Measurements from ENCODE around the gene AGBL1. TPM values are rescaled to one million over a fixed set of nuclear protein-coding genes. Genes with fewer than 3 reads are reported as not detected.

Gene AGBL1
- total RNA-seq, 1 experiment from 2014 or later, result not detected

DNA sequence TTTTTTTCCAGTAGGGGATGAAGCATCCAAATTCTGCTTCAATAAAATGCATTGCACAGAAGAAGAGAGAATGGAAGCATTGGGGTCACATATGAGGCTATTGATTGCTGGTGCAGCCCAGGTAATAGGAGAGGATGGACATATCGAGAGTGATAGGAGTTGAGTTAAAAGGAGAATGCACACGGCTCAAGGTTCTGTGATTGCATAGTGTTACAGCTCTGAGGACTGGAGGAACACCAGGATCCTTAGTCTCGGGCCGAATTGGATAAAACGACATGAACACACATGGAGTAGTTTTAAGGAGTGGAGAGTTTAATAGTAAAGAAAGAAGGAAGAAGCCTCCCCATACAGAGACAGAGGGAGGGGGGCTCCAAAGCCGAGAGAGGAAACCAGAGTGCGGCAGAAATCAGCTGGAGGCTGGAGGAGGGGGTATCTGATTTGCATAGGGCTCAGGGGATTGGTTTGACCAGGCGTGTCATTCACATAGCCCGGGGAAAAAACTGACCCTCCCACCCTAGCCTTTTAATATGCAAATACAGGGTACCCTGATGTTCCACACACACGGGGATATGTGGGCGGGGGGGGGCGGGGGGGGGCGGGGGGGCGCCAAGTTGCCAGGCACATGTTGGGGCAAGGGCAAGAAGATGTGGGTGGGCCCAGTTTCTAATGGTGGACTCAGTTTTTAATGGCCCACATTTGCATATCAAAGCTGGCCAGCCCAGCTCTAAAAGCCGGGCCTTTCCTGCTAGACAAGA is 156.9 kb downstream of the AGBL1 start:
- Histone ChIP-seq H2AFZ (no peak overlapping the region), H3K4me1 (replicated peaks; ENCODE audit: insufficient read depth) (no peaks in the 10 kb centered on the region), H3K27me3 (ENCODE audit: insufficient read depth, low read depth) (peaks cover 12% of the 10 kb centered on the region), H3K9me2 (ENCODE audit: insufficient read depth) (no peaks in the 10 kb centered on the region), H3K27ac (no peak overlapping the region), H3K4me2 (no peak overlapping the region), H3K79me2 (ENCODE audit: low read depth) (no peaks in the 10 kb centered on the region), H3K36me3 (ENCODE audit: low read depth) (no peaks in the 10 kb centered on the region), H3K4me3 (no peak overlapping the region), H3K9me3 (ENCODE audit: insufficient read depth, low read depth) (no peaks in the 10 kb centered on the region), H3F3A (ENCODE audit: insufficient read depth, low read depth) (no peaks in the 10 kb centered on the region), H4K20me1 (ENCODE audit: insufficient read depth) (no peaks in the 10 kb centered on the region)
- intact Hi-C loops (cut with micrococcal nuclease; ENCODE audit: unreplicated experiment), result loop anchor here (10.0 kb wide), 1 partner anchor 372 kb away; no protein-coding TSS in a partner anchor
- CTCF ChIA-PET, result no interaction called here
- TF ChIP-seq, protein P1, sequence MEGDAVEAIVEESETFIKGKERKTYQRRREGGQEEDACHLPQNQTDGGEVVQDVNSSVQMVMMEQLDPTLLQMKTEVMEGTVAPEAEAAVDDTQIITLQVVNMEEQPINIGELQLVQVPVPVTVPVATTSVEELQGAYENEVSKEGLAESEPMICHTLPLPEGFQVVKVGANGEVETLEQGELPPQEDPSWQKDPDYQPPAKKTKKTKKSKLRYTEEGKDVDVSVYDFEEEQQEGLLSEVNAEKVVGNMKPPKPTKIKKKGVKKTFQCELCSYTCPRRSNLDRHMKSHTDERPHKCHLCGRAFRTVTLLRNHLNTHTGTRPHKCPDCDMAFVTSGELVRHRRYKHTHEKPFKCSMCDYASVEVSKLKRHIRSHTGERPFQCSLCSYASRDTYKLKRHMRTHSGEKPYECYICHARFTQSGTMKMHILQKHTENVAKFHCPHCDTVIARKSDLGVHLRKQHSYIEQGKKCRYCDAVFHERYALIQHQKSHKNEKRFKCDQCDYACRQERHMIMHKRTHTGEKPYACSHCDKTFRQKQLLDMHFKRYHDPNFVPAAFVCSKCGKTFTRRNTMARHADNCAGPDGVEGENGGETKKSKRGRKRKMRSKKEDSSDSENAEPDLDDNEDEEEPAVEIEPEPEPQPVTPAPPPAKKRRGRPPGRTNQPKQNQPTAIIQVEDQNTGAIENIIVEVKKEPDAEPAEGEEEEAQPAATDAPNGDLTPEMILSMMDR (conservative IDR thresholded peaks at IDR 0.05), result no peak
- TF ChIP-seq EZH2 (IDR thresholded peaks at IDR 0.05; ENCODE audit: low read depth), result no peak
- POLR2A ChIA-PET (ENCODE audit: unreplicated experiment), result no interaction called here
- no peak for DNase-seq
- BruUV-seq (replicated peaks), result no TSS peak

DNA sequence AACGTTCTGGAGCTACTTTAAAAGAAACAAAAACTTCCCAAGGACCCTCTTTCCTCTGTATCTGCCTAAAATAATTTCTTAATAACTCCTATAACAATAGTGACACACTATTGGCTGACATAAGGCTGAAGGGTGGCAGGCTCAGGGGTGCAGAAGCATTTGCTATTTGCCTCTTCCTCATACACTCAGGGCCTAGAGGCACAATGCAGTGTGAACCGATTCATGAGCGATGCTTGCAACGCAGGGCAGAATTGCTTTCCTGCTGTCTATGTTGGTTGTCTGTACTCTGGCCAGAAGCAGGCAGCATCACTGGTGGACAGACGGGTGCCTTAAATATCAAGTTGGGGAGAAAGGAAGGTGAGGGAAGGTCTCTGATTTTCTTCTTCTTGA is 157.4 kb downstream of the AGBL1 start:
- POLR2A ChIA-PET (ENCODE audit: unreplicated experiment), result no interaction called here
- intact Hi-C loops (cut with micrococcal nuclease; ENCODE audit: unreplicated experiment), result loop anchor here (10.0 kb wide), 1 partner anchor 372 kb away; no protein-coding TSS in a partner anchor

GRCh38 chr15:86247249-86247955 is 167.7 kb downstream of the AGBL1 start:
- no peaks in the 10 kb centered on the region for H3F3A ChIP-seq (ENCODE audit: insufficient read depth, low read depth)
- H3K4me3 ChIP-seq, result no peak overlapping the region
- BruUV-seq (replicated peaks), result no TSS peak
- no peaks in the 10 kb centered on the region for H3K9me2 ChIP-seq (ENCODE audit: insufficient read depth)
- intact Hi-C loops (cut with micrococcal nuclease; ENCODE audit: unreplicated experiment), result no loop called here
- ChIA-PET CTCF (no interaction called here), POLR2A (ENCODE audit: unreplicated experiment) (no interaction called here)
- H3K4me2 ChIP-seq, result no peak overlapping the region
- DNase-seq, result no peak
- TF ChIP-seq, protein P1 (conservative IDR thresholded peaks at IDR 0.05), result no peak
- TF ChIP-seq EZH2 (IDR thresholded peaks at IDR 0.05; ENCODE audit: low read depth), result no peak
- no peaks in the 10 kb centered on the region for H3K36me3 ChIP-seq (ENCODE audit: low read depth)
- H3K9me3 ChIP-seq (ENCODE audit: insufficient read depth, low read depth), result no peaks in the 10 kb centered on the region
- H3K27ac ChIP-seq, result no peak overlapping the region
- no peaks in the 10 kb centered on the region for H4K20me1 ChIP-seq (ENCODE audit: insufficient read depth)
- no peaks in the 10 kb centered on the region for H3K4me1 ChIP-seq (replicated peaks; ENCODE audit: insufficient read depth)
- H2AFZ ChIP-seq, result no peak overlapping the region
- H3K27me3 ChIP-seq (ENCODE audit: insufficient read depth, low read depth), result peaks cover 23% of the 10 kb centered on the region
- no peaks in the 10 kb centered on the region for H3K79me2 ChIP-seq (ENCODE audit: low read depth)

More for the DNA sequence above, 157.4 kb downstream of the AGBL1 start:
- CTCF ChIA-PET, result no interaction called here
- Histone ChIP-seq H4K20me1 (ENCODE audit: insufficient read depth) (no peaks in the 10 kb centered on the region), H3K36me3 (ENCODE audit: low read depth) (no peaks in the 10 kb centered on the region), H3K27ac (no peak overlapping the region), H3K27me3 (ENCODE audit: insufficient read depth, low read depth) (peaks cover 12% of the 10 kb centered on the region), H3F3A (ENCODE audit: insufficient read depth, low read depth) (no peaks in the 10 kb centered on the region), H3K4me3 (no peak overlapping the region), H2AFZ (no peak overlapping the region), H3K9me3 (ENCODE audit: insufficient read depth, low read depth) (no peaks in the 10 kb centered on the region), H3K4me1 (replicated peaks; ENCODE audit: insufficient read depth) (no peaks in the 10 kb centered on the region), H3K4me2 (no peak overlapping the region), H3K9me2 (ENCODE audit: insufficient read depth) (no peaks in the 10 kb centered on the region), H3K79me2 (ENCODE audit: low read depth) (no peaks in the 10 kb centered on the region)
- DNase-seq, result no peak
- no peak for TF ChIP-seq EZH2 (IDR thresholded peaks at IDR 0.05; ENCODE audit: low read depth)
- TF ChIP-seq, protein P1 (conservative IDR thresholded peaks at IDR 0.05), result no peak
- BruUV-seq (replicated peaks), result no TSS peak

All from PC-9 (cell line).